Small intestine (tissue), 7 donors: ENCODE results near the gene USH2A. TPM values are rescaled to one million over a fixed set of nuclear protein-coding genes. Genes with fewer than 3 reads are reported as not detected.

ENCODE experiments used
- DNase-seq, 2 donors: peaks; one replicate each; pipeline versions ENCODE4 v3.0.0 to v3.0.0-alpha.2; 2013
- FAIRE-seq: peaks from 2 replicates; lab custom pipeline; 2012; peaks lifted over from hg19 to GRCh38; lab: Jason Lieb, UNC
- H3K27ac ChIP-seq, 3 donors: one replicate each; pipeline ENCODE4 v1.5.1; 2013; ENCODE audit warnings: low read length in 2 of 3, mild to moderate bottlenecking in 2 of 3, control low read depth in 1 of 3, inconsistent platforms in 1 of 3, low read depth in 1 of 3, moderate library complexity in 1 of 3
- H3K27me3 ChIP-seq, 3 donors: one replicate each; pipeline ENCODE4 v1.6.1; 2013; ENCODE audit warnings: low read length in 3 of 3, inconsistent platforms in 1 of 3; ENCODE audit not compliant: control insufficient read depth in 3 of 3, insufficient read depth in 3 of 3
- H3K36me3 ChIP-seq, 3 donors: one replicate each; pipeline ENCODE4 v1.6.1; 2013; ENCODE audit warnings: low read length in 3 of 3, inconsistent platforms in 1 of 3, low read depth in 1 of 3, mild to moderate bottlenecking in 1 of 3, moderate library complexity in 1 of 3; ENCODE audit not compliant: control insufficient read depth in 3 of 3, insufficient read depth in 2 of 3
- H3K4me1 ChIP-seq, 3 donors: one replicate each; pipeline ENCODE4 v1.6.1; 2013; ENCODE audit warnings: low read length in 2 of 3, inconsistent platforms in 1 of 3, low read depth in 1 of 3, mild to moderate bottlenecking in 1 of 3, moderate library complexity in 1 of 3; ENCODE audit not compliant: control insufficient read depth in 3 of 3, insufficient read depth in 2 of 3
- H3K4me3 ChIP-seq, 3 donors: one replicate each; pipeline ENCODE4 v1.5.1; 2013; ENCODE audit warnings: low read length in 3 of 3, control low read depth in 1 of 3, inconsistent platforms in 1 of 3, low read depth in 1 of 3, mild to moderate bottlenecking in 1 of 3, moderate library complexity in 1 of 3
- H3K9me3 ChIP-seq, 2 donors: one replicate each; pipeline ENCODE4 v1.6.1; 2013; ENCODE audit warnings: low read depth in 1 of 2, low read length in 1 of 2; ENCODE audit not compliant: control insufficient read depth in 2 of 2, insufficient read depth in 1 of 2
- WGBS, 3 donors: extraction: QIAGEN DNeasy Blood & Tissue Kit; methylation state at CpG; one replicate each; pipeline ENCODE4 v1.1.7; 2013; 5-methylcytosine and 5-hydroxymethylcytosine counted together
- polyA plus RNA-seq, 4 donors: library from polyadenylated mRNA; stranded (reverse) in 3 of 4; unstranded in 1 of 4; fragments of 200-250 nt in 3 of 4; fragments of 120-200 nt in 1 of 4; gene quantifications; one replicate each; pipeline versions ENCODE4 v1.2.1 to v1.2.3, GENCODE V29; 2013
- donor health status: healthy with polysubstance abuse.
- donor health status: control.
- donor health status: control.
- donor health status: Bipolar disorder and iron deficiency.
- donor health status: healthy.

USH2A gene
- polyA plus RNA-seq, 4 donors = under 0.01 to 0.07 TPM; not detected in 2

- H3K27me3 ChIP-seq = no peaks in the 10 kb centered on the region
- H3K4me1 ChIP-seq = no peaks in the 10 kb centered on the region
- H3K9me3 ChIP-seq = no peaks in the 10 kb centered on the region
- DNase-seq (peak in 1 of 2 donors; percentile 51), FAIRE-seq (no peak)
- H3K4me3 ChIP-seq = no peak overlapping the region
- no peaks in the 10 kb centered on the region for H3K36me3 ChIP-seq
- H3K27ac ChIP-seq = no peak overlapping the region
- 37 to 63% (median 60%) methylated on average over 7 of the region's 7 CpGs for WGBS, 3 donors
Measured at GRCh38 chr1:215987092-215987875, 436.0 kb downstream of the USH2A start.

GRCh38 chr1:215986401-215986800, 436.8 kb downstream of the USH2A start:
- FAIRE-seq = no peak
- no peaks in the 10 kb centered on the region for H3K4me1 ChIP-seq
- WGBS, 3 donors = 72 to 83% (median 79%) methylated on average over 1 of the region's 1 CpG
- H3K27ac ChIP-seq = no peak overlapping the region
- H3K27me3 ChIP-seq = no peaks in the 10 kb centered on the region
- no peak overlapping the region for H3K4me3 ChIP-seq
- no peaks in the 10 kb centered on the region for H3K9me3 ChIP-seq
- DNase-seq = no peak
- H3K36me3 ChIP-seq = no peaks in the 10 kb centered on the region

- no peak for FAIRE-seq
- DNase-seq = no peak
- Histone ChIP-seq H3K4me3 (no peak overlapping the region), H3K27ac (no peak overlapping the region), H3K4me1 (no peaks in the 10 kb centered on the region), H3K36me3 (no peaks in the 10 kb centered on the region), H3K27me3 (no peaks in the 10 kb centered on the region), H3K9me3 (no peaks in the 10 kb centered on the region)
- 70 to 75% (median 74%) methylated on average over 2 of the region's 2 CpGs for WGBS, 3 donors
Measured at GRCh38 chr1:215983680-215984079, 439.6 kb downstream of the USH2A start.

- 77 to 80% (median 79%) methylated on average over 10 of the region's 10 CpGs for WGBS, 3 donors
- no peak for FAIRE-seq
Measured at GRCh38 chr1:215971793-215972441, 451.3 kb downstream of the USH2A start.

GRCh38 chr1:215970406-215970805, 452.8 kb downstream of the USH2A start:
- H3K4me3 ChIP-seq = no peak overlapping the region
- DNase-seq = peak in 1 of 2 donors; percentile 28
- no peaks in the 10 kb centered on the region for H3K27me3 ChIP-seq
- no peaks in the 10 kb centered on the region for H3K9me3 ChIP-seq
- FAIRE-seq = no peak
- no peaks in the 10 kb centered on the region for H3K36me3 ChIP-seq
- no peaks in the 10 kb centered on the region for H3K4me1 ChIP-seq
- no peak overlapping the region for H3K27ac ChIP-seq
- WGBS, 3 donors = 35 to 53% (median 42%) methylated on average over 6 of the region's 6 CpGs

More at GRCh38 chr1:215971793-215972441, 451.3 kb downstream of the USH2A start:
- Histone ChIP-seq H3K4me3 (no peak overlapping the region), H3K9me3 (no peaks in the 10 kb centered on the region), H3K27ac (no peak overlapping the region), H3K36me3 (no peaks in the 10 kb centered on the region), H3K4me1 (no peaks in the 10 kb centered on the region), H3K27me3 (no peaks in the 10 kb centered on the region)
- no peak for DNase-seq

GRCh38 chr1:215963621-215964020, 459.6 kb downstream of the USH2A start:
- Histone ChIP-seq H3K4me3 (no peak overlapping the region), H3K9me3 (no peaks in the 10 kb centered on the region), H3K27ac (no peak overlapping the region), H3K27me3 (peaks cover 0 to 2% (median 0%) of the 10 kb centered on the region in 3 donors), H3K4me1 (no peaks in the 10 kb centered on the region), H3K36me3 (no peaks in the 10 kb centered on the region)
- 77 to 84% (median 81%) methylated on average over 9 of the region's 9 CpGs for WGBS, 3 donors
- DNase-seq (no peak), FAIRE-seq (no peak)

GRCh38 chr1:215963040-215963439, 460.2 kb downstream of the USH2A start:
- Histone ChIP-seq H3K9me3 (no peaks in the 10 kb centered on the region), H3K4me1 (no peaks in the 10 kb centered on the region), H3K27ac (no peak overlapping the region), H3K27me3 (peaks cover 0 to 2% (median 0%) of the 10 kb centered on the region in 3 donors), H3K36me3 (no peaks in the 10 kb centered on the region), H3K4me3 (no peak overlapping the region)
- DNase-seq = no peak
- FAIRE-seq = no peak
- 20 to 57% (median 24%) methylated on average over 1 of the region's 1 CpG for WGBS, 3 donors

GRCh38 chr1:215958841-215959240, 464.4 kb downstream of the USH2A start:
- FAIRE-seq = no peak
- no peaks in the 10 kb centered on the region for H3K9me3 ChIP-seq
- H3K27me3 ChIP-seq = peaks cover 0 to 2% (median 0%) of the 10 kb centered on the region in 3 donors
- no peaks in the 10 kb centered on the region for H3K4me1 ChIP-seq
- H3K36me3 ChIP-seq = no peaks in the 10 kb centered on the region
- WGBS, 3 donors = 56 to 88% (median 69%) methylated on average over 1 of the region's 1 CpG
- no peak overlapping the region for H3K27ac ChIP-seq
- no peak for DNase-seq
- no peak overlapping the region for H3K4me3 ChIP-seq
